Sigmoid colon (tissue), 7 donors: ENCODE results near the gene ADGRV1. TPM values are rescaled to one million over a fixed set of nuclear protein-coding genes. Genes with fewer than 3 reads are reported as not detected.

ENCODE experiments used
- DNase-seq: peaks from one replicate; pipeline ENCODE4 v3.0.0-alpha.2; 2019
- H3K27ac ChIP-seq, 4 donors: fragments of 200-600 bp; sonication (generic); one replicate each; pipeline ENCODE4 v1.5.1; 2016 to 2019; ENCODE audit warnings: mild to moderate bottlenecking in 1 of 4
- H3K27me3 ChIP-seq, 3 donors: fragments of 200-600 bp; sonication (generic); one replicate each; pipeline ENCODE4 v1.5.1; 2019; ENCODE audit warnings: mild to moderate bottlenecking in 1 of 3
- H3K36me3 ChIP-seq, 4 donors: fragments of 200-600 bp; sonication (generic); one replicate each; pipeline ENCODE4 v1.5.1; 2016 to 2019
- H3K4me1 ChIP-seq, 4 donors: fragments of 200-600 bp; sonication (generic); one replicate each; pipeline ENCODE4 v1.5.1; 2017 to 2019
- H3K4me3 ChIP-seq, 4 donors: fragments of 200-600 bp; sonication (generic); one replicate each; pipeline ENCODE4 v1.5.1; 2017 to 2019; ENCODE audit warnings: mild to moderate bottlenecking in 2 of 4, moderate library complexity in 1 of 4
- H3K9me3 ChIP-seq, 4 donors: fragments of 200-600 bp in 3 of 4; sonication (generic) in 3 of 4; one replicate each; pipeline versions ENCODE4 v1.5.1 to v1.6.1; 2013 to 2019
- EP300 ChIP-seq, 4 donors: sonication (generic); formaldehyde crosslinking; IDR thresholded peaks; one replicate each; pipeline ENCODE4 v1.6.1; 2017; ENCODE audit warnings: antibody characterized with exemption in 4 of 4
- POLR2A ChIP-seq, 2 donors: fragments of 450-650 bp; IDR thresholded peaks; one replicate each; pipeline ENCODE4 v1.6.1; 2016; ENCODE audit warnings: antibody characterized with exemption in 2 of 2, mild to moderate bottlenecking in 2 of 2, moderate library complexity in 2 of 2
- POLR2AphosphoS5 ChIP-seq, 4 donors: sonication (generic); formaldehyde crosslinking; IDR thresholded peaks; one replicate each; pipeline ENCODE4 v1.6.1; 2017; ENCODE audit warnings: antibody characterized with exemption in 4 of 4
- WGBS, 2 donors: extraction: QIAGEN DNeasy Blood & Tissue Kit; methylation state at CpG; one replicate each; pipeline ENCODE4 v1.1.7; 2013; 5-methylcytosine and 5-hydroxymethylcytosine counted together
- intact Hi-C: fragments of 100-400 bp; cut with DNase I; formaldehyde crosslinking; loops from one replicate; pipeline ENCODE4 v1.15.1; 2023
- polyA plus RNA-seq, 3 donors: library from polyadenylated mRNA; stranded (reverse); fragments of 200-250 nt; gene quantifications; one replicate each; pipeline ENCODE4 v1.2.3, GENCODE V29; 2013
- total RNA-seq, 4 donors: library from RNA; depleted of rRNA; stranded (reverse); fragments of >200 nt; gene quantifications; one replicate each; pipeline ENCODE4 v1.1.0, GENCODE V29; 2016
- TF ChIP-seq, protein P1 (sequence below), 4 experiments: fragments of 450-650 bp in 3 of 4; fragments of 200-600 bp in 1 of 4; IDR thresholded peaks; one replicate each; pipeline ENCODE4 v1.5.1; 2016 to 2019; ENCODE audit warnings: antibody characterized with exemption in 4 of 4, mild to moderate bottlenecking in 3 of 4, moderate library complexity in 2 of 4
- donor health status: healthy with polysubstance abuse.
- donor health status: Bipolar disorder and iron deficiency.
- donor health status: healthy.

The ADGRV1 gene
- total and polyA plus RNA-seq, 7 donors: 0.54 to 2.1 (median 0.74) TPM; not detected in 1

- intact Hi-C loops: loop anchor here (5.0 kb wide), 2 partner anchors 63 to 382 kb away; no protein-coding TSS in a partner anchor
- Histone ChIP-seq H3K4me3 (no peak overlapping the region), H3K9me3 (no peaks in the 10 kb centered on the region), H3K36me3 (no peaks in the 10 kb centered on the region), H3K27ac (no peak overlapping the region), H3K4me1 (peaks cover 0 to 17% (median 11%) of the 10 kb centered on the region in 4 donors), H3K27me3 (no peaks in the 10 kb centered on the region)
- no peak for DNase-seq
- WGBS, 2 donors: 67 to 84% methylated on average over 5 of the region's 5 CpGs
- TF ChIP-seq POLR2AphosphoS5 (IDR thresholded peaks at IDR 0.05) (no peak), POLR2A (IDR thresholded peaks at IDR 0.05) (no peak), EP300 (IDR thresholded peaks at IDR 0.05) (no peak)
- TF ChIP-seq, protein P1, sequence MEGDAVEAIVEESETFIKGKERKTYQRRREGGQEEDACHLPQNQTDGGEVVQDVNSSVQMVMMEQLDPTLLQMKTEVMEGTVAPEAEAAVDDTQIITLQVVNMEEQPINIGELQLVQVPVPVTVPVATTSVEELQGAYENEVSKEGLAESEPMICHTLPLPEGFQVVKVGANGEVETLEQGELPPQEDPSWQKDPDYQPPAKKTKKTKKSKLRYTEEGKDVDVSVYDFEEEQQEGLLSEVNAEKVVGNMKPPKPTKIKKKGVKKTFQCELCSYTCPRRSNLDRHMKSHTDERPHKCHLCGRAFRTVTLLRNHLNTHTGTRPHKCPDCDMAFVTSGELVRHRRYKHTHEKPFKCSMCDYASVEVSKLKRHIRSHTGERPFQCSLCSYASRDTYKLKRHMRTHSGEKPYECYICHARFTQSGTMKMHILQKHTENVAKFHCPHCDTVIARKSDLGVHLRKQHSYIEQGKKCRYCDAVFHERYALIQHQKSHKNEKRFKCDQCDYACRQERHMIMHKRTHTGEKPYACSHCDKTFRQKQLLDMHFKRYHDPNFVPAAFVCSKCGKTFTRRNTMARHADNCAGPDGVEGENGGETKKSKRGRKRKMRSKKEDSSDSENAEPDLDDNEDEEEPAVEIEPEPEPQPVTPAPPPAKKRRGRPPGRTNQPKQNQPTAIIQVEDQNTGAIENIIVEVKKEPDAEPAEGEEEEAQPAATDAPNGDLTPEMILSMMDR (IDR thresholded peaks at IDR 0.05): no peak
Observed at GRCh38 chr5:90930062-90930461, 371.5 kb downstream of the ADGRV1 start.

GRCh38 chr5:90930756-90931431 lies 372.3 kb downstream of the ADGRV1 start:
- Histone ChIP-seq H3K4me3 (no peak overlapping the region), H3K27ac (no peak overlapping the region), H3K27me3 (no peaks in the 10 kb centered on the region), H3K36me3 (no peaks in the 10 kb centered on the region), H3K4me1 (peaks cover 0 to 17% (median 11%) of the 10 kb centered on the region in 4 donors), H3K9me3 (no peaks in the 10 kb centered on the region)
- TF ChIP-seq POLR2A (IDR thresholded peaks at IDR 0.05) (no peak), EP300 (IDR thresholded peaks at IDR 0.05) (no peak)
- TF ChIP-seq, protein P1 (IDR thresholded peaks at IDR 0.05): no peak
- 68 to 82% methylated on average over 4 of the region's 4 CpGs for WGBS, 2 donors
- DNase-seq: no peak
- intact Hi-C loops: loop anchor here (5.0 kb wide), 2 partner anchors 64 to 381 kb away; no protein-coding TSS in a partner anchor

GRCh38 chr5:90932052-90932699 lies 373.6 kb downstream of the ADGRV1 start:
- no peaks in the 10 kb centered on the region for H3K36me3 ChIP-seq
- H3K27ac ChIP-seq: no peak overlapping the region
- TF ChIP-seq POLR2A (IDR thresholded peaks at IDR 0.05) (no peak), EP300 (IDR thresholded peaks at IDR 0.05) (no peak), POLR2AphosphoS5 (IDR thresholded peaks at IDR 0.05) (peak in 1 of 4 donors; percentile 26)
- TF ChIP-seq, protein P1 (IDR thresholded peaks at IDR 0.05): peak; percentile 71 to 78 (median 76)
- no peaks in the 10 kb centered on the region for H3K27me3 ChIP-seq
- intact Hi-C loops: loop anchor here (1.0 to 5.0 kb wide), 4 partner anchors 65 to 452 kb away; no protein-coding TSS in a partner anchor
- peak; percentile 75 for DNase-seq
- no peaks in the 10 kb centered on the region for H3K9me3 ChIP-seq
- no peak overlapping the region for H3K4me3 ChIP-seq
- H3K4me1 ChIP-seq: peaks cover 0 to 17% (median 11%) of the 10 kb centered on the region in 4 donors
- WGBS, 2 donors: 0 to 6% methylated on average over 4 of the region's 4 CpGs

DNA sequence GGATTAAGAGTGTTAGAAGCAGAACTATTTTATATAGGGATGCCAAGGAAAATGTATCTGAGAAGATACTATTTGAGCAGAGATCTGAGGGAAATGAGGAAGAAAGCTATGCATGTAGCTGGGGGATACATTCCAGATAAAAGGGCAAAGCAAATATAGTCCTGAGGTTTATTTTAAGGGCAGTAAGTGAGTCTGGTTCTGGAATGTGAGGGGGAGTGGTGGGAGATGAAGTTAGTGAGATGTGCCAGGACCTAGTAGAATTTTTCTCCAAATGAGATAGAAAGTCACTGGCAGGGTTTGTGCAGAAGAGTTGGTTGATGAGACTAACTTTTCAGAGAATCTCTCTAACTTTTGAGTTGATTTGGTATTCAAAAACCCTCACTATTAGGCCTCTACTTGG lies 374.7 kb downstream of the ADGRV1 start:
- H3K36me3 ChIP-seq: no peaks in the 10 kb centered on the region
- H3K27ac ChIP-seq: peak overlapping the region in 1 of 4 donors; percentile 18
- no peaks in the 10 kb centered on the region for H3K27me3 ChIP-seq
- H3K4me1 ChIP-seq: peaks cover 0 to 17% (median 11%) of the 10 kb centered on the region in 4 donors
- no peak overlapping the region for H3K4me3 ChIP-seq
- no peaks in the 10 kb centered on the region for H3K9me3 ChIP-seq
- intact Hi-C loops: loop anchor here (5.0 kb wide), 2 partner anchors 66 to 379 kb away; no protein-coding TSS in a partner anchor
- no peak for DNase-seq
- TF ChIP-seq EP300 (IDR thresholded peaks at IDR 0.05) (no peak), POLR2AphosphoS5 (IDR thresholded peaks at IDR 0.05) (no peak), POLR2A (IDR thresholded peaks at IDR 0.05) (no peak)
- TF ChIP-seq, protein P1 (IDR thresholded peaks at IDR 0.05): no peak
